HEK293 (cell line): ENCODE measurements around the gene DBN1.

Experiments used
- CTCF ChIA-PET: fragments of 350-600 bp; formaldehyde crosslinking; extraction: SDS; loops from one replicate; lab custom pipeline; 2021; ENCODE audit warnings: antibody characterized with exemption; lab: Yijun Ruan, JAX
- POLR2A ChIA-PET: fragments of 300-600 bp; formaldehyde crosslinking; extraction: SDS; loops from one replicate; lab custom pipeline; 2020; ENCODE audit warnings: antibody characterized with exemption, inconsistent platforms; lab: Yijun Ruan, JAX
- H3K27ac ChIP-seq: fragments of 200-500 bp; sonication (Bioruptor generic); 2 replicates; pipeline ENCODE4 v1.5.1; 2014; ENCODE audit warnings: low read depth, low read length, control low read depth, inconsistent platforms; ENCODE audit errors: extremely low read depth
- H3K36me3 ChIP-seq, 2 experiments: fragments of 200-500 bp in 1 of 2; sonication (Bioruptor generic) in 1 of 2; 1 replicate in 1 of 2; 2 replicates in 1 of 2; pipeline ENCODE4 v1.5.1; 2014 to 2017; ENCODE audit warnings: inconsistent platforms in 2 of 2, low read length in 2 of 2; ENCODE audit not compliant: control insufficient read depth in 2 of 2, insufficient read depth in 1 of 2
- H3K4me1 ChIP-seq: fragments of 200-500 bp; sonication (Bioruptor generic); 2 replicates; pipeline ENCODE4 v1.5.1; 2014; ENCODE audit warnings: mild to moderate bottlenecking, low read length, inconsistent platforms; ENCODE audit not compliant: control insufficient read depth, insufficient read depth
- H3K4me3 ChIP-seq: 2 replicates; pipeline ENCODE4 v1.5.1; 2011; ENCODE audit warnings: low read depth, mild to moderate bottlenecking, control low read depth, low read length, moderate library complexity
- H3K9me3 ChIP-seq: fragments of 200-500 bp; sonication (Bioruptor generic); 2 replicates; pipeline ENCODE4 v1.5.1; 2014; ENCODE audit warnings: low read depth, low read length, inconsistent platforms; ENCODE audit not compliant: control insufficient read depth, insufficient read depth
- EGR2 ChIP-seq: fragments of 450-650 bp; formaldehyde crosslinking; IDR thresholded peaks from 2 replicates; pipeline ENCODE4 v1.5.1; 2016; ENCODE audit warnings: low read depth, missing biosample characterization, missing genetic modification characterization
- GLI2 ChIP-seq: fragments of 450-650 bp; formaldehyde crosslinking; IDR thresholded peaks from 2 replicates; pipeline ENCODE4; 2017; ENCODE audit warnings: missing biosample characterization, missing genetic modification characterization, low read depth, borderline replicate concordance
- KLF1 ChIP-seq: fragments of 450-650 bp; formaldehyde crosslinking; IDR thresholded peaks from 2 replicates; pipeline ENCODE4 v1.5.1; 2016; ENCODE audit warnings: missing biosample characterization, missing genetic modification characterization
- KLF10 ChIP-seq: fragments of 450-650 bp; IDR thresholded peaks from 2 replicates; pipeline ENCODE4 v1.5.1; 2018; ENCODE audit warnings: missing biosample characterization, mild to moderate bottlenecking, missing genetic modification characterization
- RBAK ChIP-seq: fragments of 450-650 bp; formaldehyde crosslinking; IDR thresholded peaks from 2 replicates; pipeline ENCODE4 v1.5.1; 2016; ENCODE audit warnings: missing biosample characterization, missing genetic modification characterization
- SP2 ChIP-seq: fragments of 450-650 bp; formaldehyde crosslinking; IDR thresholded peaks from 2 replicates; pipeline ENCODE4 v1.5.1; 2016; ENCODE audit warnings: missing biosample characterization, missing genetic modification characterization
- ZBTB7A ChIP-seq: fragments of 450-650 bp; formaldehyde crosslinking; IDR thresholded peaks from 2 replicates; pipeline ENCODE4 v1.5.1; 2016; ENCODE audit warnings: low read depth, missing biosample characterization, missing genetic modification characterization
- ZIC2 ChIP-seq: fragments of 450-650 bp; formaldehyde crosslinking; IDR thresholded peaks from 2 replicates; pipeline ENCODE4 v1.5.1; 2016; ENCODE audit warnings: missing biosample characterization, missing genetic modification characterization
- ZNF138 ChIP-seq: fragments of 450-650 bp; formaldehyde crosslinking; IDR thresholded peaks from 2 replicates; pipeline ENCODE4 v1.5.1; 2016; ENCODE audit warnings: missing biosample characterization, missing genetic modification characterization, borderline replicate concordance
- ZNF184 ChIP-seq: fragments of 450-650 bp; IDR thresholded peaks from 2 replicates; pipeline ENCODE4 v1.5.1; 2018; ENCODE audit warnings: missing biosample characterization, mild to moderate bottlenecking, missing genetic modification characterization
- ZNF2 ChIP-seq: fragments of 450-650 bp; formaldehyde crosslinking; IDR thresholded peaks from 2 replicates; pipeline ENCODE4 v1.5.1; 2016; ENCODE audit warnings: missing biosample characterization, missing genetic modification characterization
- ZNF211 ChIP-seq: fragments of 450-650 bp; formaldehyde crosslinking; IDR thresholded peaks from 2 replicates; pipeline ENCODE4 v1.5.1; 2016; ENCODE audit warnings: low read depth, missing biosample characterization, missing genetic modification characterization
- ZNF223 ChIP-seq: fragments of 450-650 bp; formaldehyde crosslinking; IDR thresholded peaks from 2 replicates; pipeline ENCODE4 v1.5.1; 2016; ENCODE audit warnings: missing biosample characterization, missing genetic modification characterization
- ZNF24 ChIP-seq: fragments of 450-650 bp; formaldehyde crosslinking; IDR thresholded peaks from 2 replicates; pipeline ENCODE4 v1.5.1; 2016; ENCODE audit warnings: missing biosample characterization, missing genetic modification characterization
- ZNF311 ChIP-seq: fragments of 450-650 bp; formaldehyde crosslinking; IDR thresholded peaks from 2 replicates; pipeline ENCODE4 v1.5.1; 2017; ENCODE audit warnings: missing biosample characterization, missing genetic modification characterization, borderline replicate concordance
- ZNF548 ChIP-seq: fragments of 450-650 bp; formaldehyde crosslinking; IDR thresholded peaks from 2 replicates; pipeline ENCODE4 v1.5.1; 2016; ENCODE audit warnings: missing biosample characterization, missing genetic modification characterization
- ZNF623 ChIP-seq: fragments of 450-650 bp; formaldehyde crosslinking; IDR thresholded peaks from 2 replicates; pipeline ENCODE4 v1.5.1; 2016; ENCODE audit warnings: missing biosample characterization, missing genetic modification characterization
- ZNF768 ChIP-seq: fragments of 450-650 bp; formaldehyde crosslinking; IDR thresholded peaks from 2 replicates; pipeline ENCODE4 v1.5.1; 2018; ENCODE audit warnings: missing biosample characterization, mild to moderate bottlenecking, missing genetic modification characterization
- TF ChIP-seq, protein P1 (sequence below): fragments of 450-650 bp; formaldehyde crosslinking; IDR thresholded peaks from 2 replicates; pipeline ENCODE4 v1.5.1; 2016; ENCODE audit warnings: missing biosample characterization, missing genetic modification characterization
- TF ChIP-seq, protein P2 (sequence below): fragments of 450-650 bp; formaldehyde crosslinking; IDR thresholded peaks from 2 replicates; pipeline ENCODE4 v1.5.1; 2016; ENCODE audit warnings: missing biosample characterization, missing genetic modification characterization
- TF ChIP-seq, protein P3 (sequence below): fragments of 450-650 bp; formaldehyde crosslinking; IDR thresholded peaks from 2 replicates; pipeline ENCODE4 v1.5.1; 2016; ENCODE audit warnings: missing biosample characterization, missing genetic modification characterization, low read depth
- TF ChIP-seq, protein P4 (sequence below): fragments of 450-650 bp; formaldehyde crosslinking; conservative IDR thresholded peaks from 2 replicates; pipeline ENCODE4 v1.5.1; 2016; ENCODE audit warnings: low read depth, missing biosample characterization, missing genetic modification characterization

DBN1 gene

DNA sequence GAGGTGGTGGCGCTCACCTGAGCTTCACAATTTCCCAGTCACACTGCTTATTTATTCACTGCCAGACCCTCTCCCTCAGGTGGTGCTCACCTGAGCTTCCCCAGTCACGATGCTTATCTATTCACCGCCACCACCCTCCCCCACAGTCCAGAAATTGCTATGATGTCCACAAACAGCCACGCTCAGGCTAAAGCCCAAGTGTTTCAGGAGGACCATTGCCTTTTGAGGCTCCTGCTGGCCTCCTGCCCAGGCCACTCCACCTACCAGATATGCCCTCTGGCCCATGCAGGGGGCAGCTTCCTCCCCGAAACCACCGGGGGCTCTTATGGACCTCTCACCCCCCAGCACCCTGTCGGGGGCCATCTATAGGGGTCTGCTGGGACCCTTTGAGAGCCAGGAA is 19.4 kb upstream of the DBN1 start (continued):
- no peak for TF ChIP-seq KLF1 (tag by site-specific recombination)
- no peak for TF ChIP-seq ZNF311
- TF ChIP-seq EGR2 (tag by site-specific recombination), result no peak
- no peak for TF ChIP-seq ZIC2
- no peak for TF ChIP-seq ZBTB7A (tag by site-specific recombination)
- no peak for TF ChIP-seq ZNF138 (tag by site-specific recombination)
- no peak for TF ChIP-seq ZNF211
- TF ChIP-seq ZNF184 (tag by site-specific recombination), result no peak
- TF ChIP-seq SP2 (tag by site-specific recombination), result no peak
- TF ChIP-seq ZNF623 (tag by site-specific recombination), result no peak
- TF ChIP-seq, all 188 proteins: peak for 0

DNA sequence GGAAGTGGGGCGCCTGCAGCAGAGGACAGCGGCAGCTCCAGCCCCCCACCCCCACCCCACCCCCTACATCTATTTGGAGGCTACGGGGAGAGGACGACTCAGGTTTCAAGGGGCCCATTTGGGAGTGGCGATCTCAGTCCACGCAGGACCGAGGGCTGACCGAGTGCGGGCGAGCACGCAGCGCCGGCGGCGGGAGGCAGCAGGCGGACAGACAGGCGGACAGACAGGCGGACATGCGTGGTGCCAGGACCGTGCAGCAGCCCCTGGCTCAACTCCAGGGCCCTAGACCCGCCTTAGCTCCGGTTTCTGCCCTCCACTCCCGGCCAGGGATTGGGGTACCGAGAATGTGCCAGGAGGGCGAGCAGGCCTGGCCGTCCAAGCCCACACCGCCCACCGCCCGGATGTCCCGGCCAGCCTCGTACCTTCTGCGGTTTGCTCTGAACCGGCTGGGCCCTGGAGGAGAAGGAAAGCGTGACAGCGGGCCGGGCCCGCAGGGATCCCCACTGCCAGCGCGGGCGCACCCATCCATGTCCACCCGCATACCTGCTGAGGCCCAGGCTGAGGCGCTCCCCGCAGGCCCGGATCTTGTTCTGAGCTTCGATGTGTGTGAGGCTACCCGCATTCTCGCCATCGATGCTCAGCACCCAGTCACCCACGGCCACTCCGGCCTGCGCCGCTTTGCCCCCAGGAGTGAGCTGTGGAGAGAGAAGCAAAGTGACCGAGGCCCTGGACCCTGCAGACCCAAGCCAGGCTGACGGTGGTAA is 18.7 kb upstream of the DBN1 start:
- ChIA-PET CTCF (interaction anchor here (0.6 to 1.8 kb wide), 10 partner anchors 9 to 349 kb away, joined by 3 to 11 read pairs (median 4); no protein-coding TSS in a partner anchor), POLR2A (interaction anchor here (0.9 to 6.7 kb wide), 3 partner anchors 12 to 36 kb away, joined by 5 to 106 read pairs (median 89); partner anchors contain the start of gene DOK3)
- Histone ChIP-seq H3K27ac (no peak overlapping the region), H3K9me3 (no peaks in the 10 kb centered on the region), H3K36me3 (peaks cover 9 to 70% of the 10 kb centered on the region in 2 experiments; a peak in 2 of 3 replicates), H3K4me3 (no peak overlapping the region), H3K4me1 (peaks cover 20% of the 10 kb centered on the region)
- no peak for TF ChIP-seq KLF10
- no peak for TF ChIP-seq ZNF24 (tag by site-specific recombination)
- TF ChIP-seq, protein P1, sequence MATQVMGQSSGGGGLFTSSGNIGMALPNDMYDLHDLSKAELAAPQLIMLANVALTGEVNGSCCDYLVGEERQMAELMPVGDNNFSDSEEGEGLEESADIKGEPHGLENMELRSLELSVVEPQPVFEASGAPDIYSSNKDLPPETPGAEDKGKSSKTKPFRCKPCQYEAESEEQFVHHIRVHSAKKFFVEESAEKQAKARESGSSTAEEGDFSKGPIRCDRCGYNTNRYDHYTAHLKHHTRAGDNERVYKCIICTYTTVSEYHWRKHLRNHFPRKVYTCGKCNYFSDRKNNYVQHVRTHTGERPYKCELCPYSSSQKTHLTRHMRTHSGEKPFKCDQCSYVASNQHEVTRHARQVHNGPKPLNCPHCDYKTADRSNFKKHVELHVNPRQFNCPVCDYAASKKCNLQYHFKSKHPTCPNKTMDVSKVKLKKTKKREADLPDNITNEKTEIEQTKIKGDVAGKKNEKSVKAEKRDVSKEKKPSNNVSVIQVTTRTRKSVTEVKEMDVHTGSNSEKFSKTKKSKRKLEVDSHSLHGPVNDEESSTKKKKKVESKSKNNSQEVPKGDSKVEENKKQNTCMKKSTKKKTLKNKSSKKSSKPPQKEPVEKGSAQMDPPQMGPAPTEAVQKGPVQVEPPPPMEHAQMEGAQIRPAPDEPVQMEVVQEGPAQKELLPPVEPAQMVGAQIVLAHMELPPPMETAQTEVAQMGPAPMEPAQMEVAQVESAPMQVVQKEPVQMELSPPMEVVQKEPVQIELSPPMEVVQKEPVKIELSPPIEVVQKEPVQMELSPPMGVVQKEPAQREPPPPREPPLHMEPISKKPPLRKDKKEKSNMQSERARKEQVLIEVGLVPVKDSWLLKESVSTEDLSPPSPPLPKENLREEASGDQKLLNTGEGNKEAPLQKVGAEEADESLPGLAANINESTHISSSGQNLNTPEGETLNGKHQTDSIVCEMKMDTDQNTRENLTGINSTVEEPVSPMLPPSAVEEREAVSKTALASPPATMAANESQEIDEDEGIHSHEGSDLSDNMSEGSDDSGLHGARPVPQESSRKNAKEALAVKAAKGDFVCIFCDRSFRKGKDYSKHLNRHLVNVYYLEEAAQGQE (tag by site-specific recombination), result no peak
- TF ChIP-seq, protein P2, sequence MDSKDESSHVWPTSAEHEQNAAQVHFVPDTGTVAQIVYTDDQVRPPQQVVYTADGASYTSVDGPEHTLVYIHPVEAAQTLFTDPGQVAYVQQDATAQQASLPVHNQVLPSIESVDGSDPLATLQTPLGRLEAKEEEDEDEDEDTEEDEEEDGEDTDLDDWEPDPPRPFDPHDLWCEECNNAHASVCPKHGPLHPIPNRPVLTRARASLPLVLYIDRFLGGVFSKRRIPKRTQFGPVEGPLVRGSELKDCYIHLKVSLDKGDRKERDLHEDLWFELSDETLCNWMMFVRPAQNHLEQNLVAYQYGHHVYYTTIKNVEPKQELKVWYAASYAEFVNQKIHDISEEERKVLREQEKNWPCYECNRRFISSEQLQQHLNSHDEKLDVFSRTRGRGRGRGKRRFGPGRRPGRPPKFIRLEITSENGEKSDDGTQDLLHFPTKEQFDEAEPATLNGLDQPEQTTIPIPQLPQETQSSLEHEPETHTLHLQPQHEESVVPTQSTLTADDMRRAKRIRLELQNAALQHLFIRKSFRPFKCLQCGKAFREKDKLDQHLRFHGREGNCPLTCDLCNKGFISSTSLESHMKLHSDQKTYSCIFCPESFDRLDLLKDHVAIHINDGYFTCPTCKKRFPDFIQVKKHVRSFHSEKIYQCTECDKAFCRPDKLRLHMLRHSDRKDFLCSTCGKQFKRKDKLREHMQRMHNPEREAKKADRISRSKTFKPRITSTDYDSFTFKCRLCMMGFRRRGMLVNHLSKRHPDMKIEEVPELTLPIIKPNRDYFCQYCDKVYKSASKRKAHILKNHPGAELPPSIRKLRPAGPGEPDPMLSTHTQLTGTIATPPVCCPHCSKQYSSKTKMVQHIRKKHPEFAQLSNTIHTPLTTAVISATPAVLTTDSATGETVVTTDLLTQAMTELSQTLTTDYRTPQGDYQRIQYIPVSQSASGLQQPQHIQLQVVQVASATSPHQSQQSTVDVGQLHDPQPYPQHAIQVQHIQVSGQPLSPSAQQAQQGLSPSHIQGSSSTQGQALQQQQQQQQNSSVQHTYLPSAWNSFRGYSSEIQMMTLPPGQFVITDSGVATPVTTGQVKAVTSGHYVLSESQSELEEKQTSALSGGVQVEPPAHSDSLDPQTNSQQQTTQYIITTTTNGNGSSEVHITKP (tag by site-specific recombination), result no peak
- TF ChIP-seq GLI2 (tag by site-specific recombination), result no peak
- no peak for TF ChIP-seq ZNF548 (tag by site-specific recombination)
- no peak for TF ChIP-seq RBAK (tag by site-specific recombination)
- TF ChIP-seq ZNF768, result no peak
- TF ChIP-seq, protein P3, sequence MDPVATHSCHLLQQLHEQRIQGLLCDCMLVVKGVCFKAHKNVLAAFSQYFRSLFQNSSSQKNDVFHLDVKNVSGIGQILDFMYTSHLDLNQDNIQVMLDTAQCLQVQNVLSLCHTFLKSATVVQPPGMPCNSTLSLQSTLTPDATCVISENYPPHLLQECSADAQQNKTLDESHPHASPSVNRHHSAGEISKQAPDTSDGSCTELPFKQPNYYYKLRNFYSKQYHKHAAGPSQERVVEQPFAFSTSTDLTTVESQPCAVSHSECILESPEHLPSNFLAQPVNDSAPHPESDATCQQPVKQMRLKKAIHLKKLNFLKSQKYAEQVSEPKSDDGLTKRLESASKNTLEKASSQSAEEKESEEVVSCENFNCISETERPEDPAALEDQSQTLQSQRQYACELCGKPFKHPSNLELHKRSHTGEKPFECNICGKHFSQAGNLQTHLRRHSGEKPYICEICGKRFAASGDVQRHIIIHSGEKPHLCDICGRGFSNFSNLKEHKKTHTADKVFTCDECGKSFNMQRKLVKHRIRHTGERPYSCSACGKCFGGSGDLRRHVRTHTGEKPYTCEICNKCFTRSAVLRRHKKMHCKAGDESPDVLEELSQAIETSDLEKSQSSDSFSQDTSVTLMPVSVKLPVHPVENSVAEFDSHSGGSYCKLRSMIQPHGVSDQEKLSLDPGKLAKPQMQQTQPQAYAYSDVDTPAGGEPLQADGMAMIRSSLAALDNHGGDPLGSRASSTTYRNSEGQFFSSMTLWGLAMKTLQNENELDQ (tag by site-specific recombination), result no peak
- TF ChIP-seq ZNF2 (tag by site-specific recombination), result no peak
- TF ChIP-seq, protein P4, sequence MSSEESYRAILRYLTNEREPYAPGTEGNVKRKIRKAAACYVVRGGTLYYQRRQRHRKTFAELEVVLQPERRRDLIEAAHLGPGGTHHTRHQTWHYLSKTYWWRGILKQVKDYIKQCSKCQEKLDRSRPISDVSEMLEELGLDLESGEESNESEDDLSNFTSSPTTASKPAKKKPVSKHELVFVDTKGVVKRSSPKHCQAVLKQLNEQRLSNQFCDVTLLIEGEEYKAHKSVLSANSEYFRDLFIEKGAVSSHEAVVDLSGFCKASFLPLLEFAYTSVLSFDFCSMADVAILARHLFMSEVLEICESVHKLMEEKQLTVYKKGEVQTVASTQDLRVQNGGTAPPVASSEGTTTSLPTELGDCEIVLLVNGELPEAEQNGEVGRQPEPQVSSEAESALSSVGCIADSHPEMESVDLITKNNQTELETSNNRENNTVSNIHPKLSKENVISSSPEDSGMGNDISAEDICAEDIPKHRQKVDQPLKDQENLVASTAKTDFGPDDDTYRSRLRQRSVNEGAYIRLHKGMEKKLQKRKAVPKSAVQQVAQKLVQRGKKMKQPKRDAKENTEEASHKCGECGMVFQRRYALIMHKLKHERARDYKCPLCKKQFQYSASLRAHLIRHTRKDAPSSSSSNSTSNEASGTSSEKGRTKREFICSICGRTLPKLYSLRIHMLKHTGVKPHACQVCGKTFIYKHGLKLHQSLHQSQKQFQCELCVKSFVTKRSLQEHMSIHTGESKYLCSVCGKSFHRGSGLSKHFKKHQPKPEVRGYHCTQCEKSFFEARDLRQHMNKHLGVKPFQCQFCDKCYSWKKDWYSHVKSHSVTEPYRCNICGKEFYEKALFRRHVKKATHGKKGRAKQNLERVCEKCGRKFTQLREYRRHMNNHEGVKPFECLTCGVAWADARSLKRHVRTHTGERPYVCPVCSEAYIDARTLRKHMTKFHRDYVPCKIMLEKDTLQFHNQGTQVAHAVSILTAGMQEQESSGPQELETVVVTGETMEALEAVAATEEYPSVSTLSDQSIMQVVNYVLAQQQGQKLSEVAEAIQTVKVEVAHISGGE, result no peak
- TF ChIP-seq ZNF223 (tag by site-specific recombination), result no peak
